ENCODE data around the gene WDR5.
"Not testable (repeated sequence)": the region's sequence is repeated elsewhere in the genome, so short reads cannot be mapped to it uniquely, and the experiment has no call there.

Gene WDR5

DNA sequence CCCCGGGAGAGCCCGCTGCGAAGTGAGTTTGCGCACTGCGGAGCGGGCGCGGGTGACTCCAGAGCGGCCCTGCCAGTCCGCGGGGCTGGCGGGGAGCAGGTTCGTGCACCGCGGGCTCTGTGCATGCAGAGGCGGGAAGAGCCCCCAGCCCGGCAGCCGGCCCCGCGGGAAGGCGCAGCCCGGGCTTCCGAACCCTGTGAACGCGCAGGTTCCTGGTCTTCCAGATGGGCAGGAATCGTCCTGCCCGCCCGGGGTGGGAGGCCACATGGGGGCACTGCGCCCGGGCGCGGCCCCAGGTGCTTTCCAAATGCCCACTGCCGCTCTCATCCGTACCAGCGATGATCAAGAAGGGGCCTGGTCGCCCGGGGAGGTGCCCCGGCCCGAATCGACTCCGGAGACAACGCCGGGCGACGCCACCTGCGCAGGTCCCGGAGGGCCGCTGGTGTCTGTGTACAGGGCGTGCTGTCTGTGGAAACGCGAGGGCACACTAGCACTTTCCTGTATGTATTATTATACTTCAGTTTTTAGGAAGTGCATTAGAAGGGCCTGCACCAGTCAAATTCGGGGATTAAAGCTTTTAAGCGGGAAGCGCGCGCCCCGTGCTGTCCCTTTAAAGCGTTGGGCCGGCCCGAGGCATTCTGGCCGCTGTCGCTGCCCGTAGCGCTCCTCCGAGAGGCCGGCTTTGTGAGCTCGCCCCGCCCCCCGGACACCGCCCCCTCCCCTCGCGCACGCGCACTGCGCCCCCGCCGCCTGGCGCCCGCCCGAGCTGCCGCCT lies at the start of gene WDR5:
TSS of gene WDR5 (plus strand) at position 740 of the 775 bp plus-strand sequence. CDS start 3,796 bp downstream, outside the sequence.
- peak; percentile 42 for DNase-seq

- DNase-seq: no peak
Observed at GRCh38 chr9:134088063-134088725, 47.7 kb upstream of the WDR5 start.

- no peak for DNase-seq
Observed at GRCh38 chr9:134089972-134090371, 45.9 kb upstream of the WDR5 start.

DNA sequence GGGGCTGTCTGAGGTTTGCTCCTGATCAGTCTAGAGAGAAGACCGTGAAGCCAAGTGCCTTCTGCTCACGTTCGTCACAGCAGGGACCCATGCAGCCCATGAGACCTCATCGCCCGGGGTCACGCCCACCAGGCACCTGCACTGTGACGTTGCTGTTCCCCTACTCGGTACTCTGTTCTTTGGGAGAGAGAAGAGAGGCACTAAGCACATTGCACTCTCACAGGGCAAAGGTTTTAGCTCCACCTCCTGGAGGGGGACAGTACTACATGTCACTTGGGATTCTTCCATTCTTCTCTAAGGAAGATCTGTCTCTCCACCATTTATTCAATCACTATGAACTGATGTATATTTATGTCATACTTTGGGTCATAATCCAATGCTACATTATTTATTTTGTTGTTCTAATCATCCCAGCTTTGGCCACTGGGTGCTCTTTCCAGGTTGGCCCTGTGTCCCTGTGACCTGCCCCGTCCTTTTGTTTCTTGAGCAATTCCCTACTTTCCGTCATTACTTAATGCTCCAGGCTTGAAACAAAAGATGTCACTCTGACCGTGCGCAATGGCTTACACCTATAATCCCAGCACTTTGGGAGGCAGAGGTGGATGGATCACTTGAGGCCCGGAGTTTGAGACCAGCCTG lies 36.6 kb upstream of the WDR5 start:
- DNase-seq: peak; percentile 4

DNA sequence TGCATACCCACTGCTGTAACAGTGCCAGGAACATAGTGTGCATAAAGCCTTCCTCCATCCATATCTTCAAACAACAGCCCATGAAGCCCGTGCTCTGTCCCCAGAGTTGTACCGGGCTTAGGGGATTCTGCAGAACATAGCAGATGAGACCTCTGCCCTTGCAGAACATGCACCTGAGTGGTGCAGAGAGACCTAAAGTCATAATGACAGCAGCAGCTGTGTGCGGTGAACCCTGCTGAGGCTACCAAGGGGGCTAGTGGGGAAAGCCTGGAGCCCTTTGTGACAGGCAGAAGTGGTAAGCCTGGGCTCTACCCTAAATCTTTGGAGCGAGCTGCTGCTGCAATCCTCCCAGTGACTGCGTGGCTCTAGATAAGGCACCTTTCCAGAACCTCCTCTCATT lies 35.8 kb upstream of the WDR5 start:
- DNase-seq: no peak

DNA sequence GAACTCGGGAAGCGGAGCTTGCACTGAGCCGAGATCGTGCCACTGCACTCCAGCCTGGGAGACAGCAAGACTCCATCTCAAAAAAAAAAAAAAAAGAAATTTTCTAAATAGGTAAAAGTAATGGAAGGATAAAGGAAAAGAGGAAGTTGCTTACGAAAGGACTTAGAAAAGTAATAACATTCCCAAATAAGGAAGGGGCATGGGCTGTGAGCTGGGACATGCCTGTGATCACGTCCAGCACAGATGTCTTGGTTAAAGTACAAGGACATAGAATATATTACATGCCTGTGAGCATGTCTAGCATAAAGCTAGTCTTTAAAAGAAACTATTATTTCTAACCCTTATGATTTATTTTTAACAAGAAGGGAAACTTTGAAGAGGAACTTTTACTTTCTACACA lies 34.7 kb upstream of the WDR5 start:
- DNase-seq: not testable (repeated sequence)

- DNase-seq: no peak
Observed at GRCh38 chr9:134101623-134102149, 34.2 kb upstream of the WDR5 start.

GRCh38 chr9:134103391-134103998 lies 32.4 kb upstream of the WDR5 start:
- DNase-seq: no peak

GRCh38 chr9:134111064-134111463 lies 24.8 kb upstream of the WDR5 start:
- DNase-seq: no peak

GRCh38 chr9:134112561-134112960 lies 23.3 kb upstream of the WDR5 start:
- no peak for DNase-seq

GRCh38 chr9:134118972-134119371 lies 16.9 kb upstream of the WDR5 start:
- not testable (repeated sequence) for DNase-seq

DNA sequence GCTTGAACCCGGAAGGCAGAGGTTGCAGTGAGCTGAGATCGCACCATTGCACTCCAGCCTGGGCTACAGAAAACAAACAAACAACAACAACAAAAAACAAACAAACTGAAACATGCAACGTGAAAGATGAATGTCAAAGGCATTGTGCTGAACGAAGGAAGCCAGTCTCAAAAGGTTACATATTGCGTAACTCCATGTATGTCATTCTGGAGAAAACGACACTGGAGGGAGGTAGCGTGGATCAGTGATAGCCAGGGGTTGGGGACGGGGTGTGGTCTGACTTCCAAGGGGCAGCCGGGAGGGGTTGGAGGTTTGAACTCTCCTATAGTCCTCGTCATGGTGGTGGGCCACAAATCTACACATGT lies 12.1 kb upstream of the WDR5 start:
- no peak for DNase-seq

DNA sequence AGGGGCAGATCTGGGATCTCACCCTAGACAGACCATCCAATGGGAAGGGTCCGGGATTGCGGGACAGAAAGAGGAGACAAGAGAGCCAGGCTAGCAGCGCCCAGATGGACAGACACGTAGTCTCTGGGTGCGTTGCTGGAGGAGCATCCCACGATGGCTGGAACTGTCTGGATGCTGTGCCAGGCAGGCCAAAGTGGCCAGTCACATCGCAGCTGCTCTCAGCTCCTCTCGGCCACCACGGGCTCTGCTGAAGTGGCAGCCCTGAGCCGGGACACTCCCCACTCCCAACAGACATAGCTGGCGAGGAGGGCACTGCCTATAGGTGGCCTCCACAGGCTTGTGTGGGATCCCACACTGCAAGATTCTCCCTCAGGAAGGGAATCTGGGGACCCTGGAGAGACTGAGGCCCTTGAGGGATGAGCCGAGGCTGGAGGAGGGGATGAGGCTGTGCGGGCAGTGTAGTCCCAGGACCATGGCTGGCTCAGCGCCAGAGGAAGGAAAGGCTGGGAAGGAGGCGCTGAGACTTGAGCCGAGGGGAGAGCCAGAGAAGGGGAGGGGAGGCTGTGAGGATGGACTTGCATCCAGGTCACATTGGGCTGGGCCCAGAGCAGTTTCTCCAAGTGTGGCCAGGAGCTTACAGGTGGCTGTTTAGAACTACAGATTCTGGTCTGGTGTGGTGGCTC lies 10.3 kb upstream of the WDR5 start:
- no peak for DNase-seq

- DNase-seq: no peak
Observed at GRCh38 chr9:134126373-134126772, 9.5 kb upstream of the WDR5 start.

- DNase-seq: no peak
Observed at GRCh38 chr9:134127065-134127580, 8.8 kb upstream of the WDR5 start.

GRCh38 chr9:134127616-134128015 lies 8.3 kb upstream of the WDR5 start:
- no peak for DNase-seq

DNA sequence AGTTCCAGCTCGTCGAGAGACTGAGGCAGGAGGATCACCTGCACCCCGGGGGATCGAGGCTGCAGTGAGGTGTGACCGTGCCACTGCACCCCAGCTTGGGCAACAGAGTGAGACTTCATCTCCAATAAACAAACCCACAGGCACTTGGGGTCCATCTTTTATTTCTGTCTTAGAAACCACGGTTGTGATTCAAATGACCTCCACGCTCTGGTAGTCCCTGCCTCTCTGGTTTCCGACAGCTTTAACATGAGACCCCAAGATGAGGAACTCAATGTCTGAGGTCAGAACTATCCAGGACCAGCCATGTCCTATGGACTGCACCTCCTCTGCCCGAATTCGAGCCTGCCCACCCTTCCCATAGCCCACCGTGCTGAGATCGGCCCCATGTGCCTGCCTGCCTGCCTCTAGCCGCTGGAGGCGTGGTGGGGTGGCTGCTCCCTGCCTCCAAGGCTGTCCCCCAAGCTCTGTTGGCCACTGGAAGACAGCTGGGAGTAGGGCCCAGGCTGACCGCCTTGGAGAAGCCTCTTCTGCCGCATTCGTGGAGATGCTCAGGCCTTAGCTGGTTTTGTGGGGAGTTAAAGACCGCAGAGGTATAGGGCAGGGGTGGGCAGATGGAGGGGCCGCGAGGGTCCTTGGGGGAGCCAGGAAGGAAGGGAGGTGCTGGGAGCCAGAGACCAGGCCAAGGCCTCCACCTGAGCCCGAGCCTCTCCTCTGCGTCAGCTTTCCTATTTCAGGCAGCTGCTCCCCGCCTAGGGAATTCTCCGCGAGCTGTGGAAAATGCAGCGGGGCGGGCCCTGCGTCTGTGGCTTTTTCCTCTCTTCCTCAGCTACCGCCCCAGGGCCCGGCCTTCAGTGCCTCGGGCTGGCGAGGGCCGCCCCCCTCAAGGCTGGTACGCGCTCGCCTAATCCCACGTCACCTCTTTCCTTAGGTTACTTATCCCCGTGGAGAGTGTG lies 6.9 kb upstream of the WDR5 start:
- DNase-seq: no peak

GRCh38 chr9:134130503-134131375 lies 5.1 kb upstream of the WDR5 start:
- DNase-seq: peak; percentile 59

DNA sequence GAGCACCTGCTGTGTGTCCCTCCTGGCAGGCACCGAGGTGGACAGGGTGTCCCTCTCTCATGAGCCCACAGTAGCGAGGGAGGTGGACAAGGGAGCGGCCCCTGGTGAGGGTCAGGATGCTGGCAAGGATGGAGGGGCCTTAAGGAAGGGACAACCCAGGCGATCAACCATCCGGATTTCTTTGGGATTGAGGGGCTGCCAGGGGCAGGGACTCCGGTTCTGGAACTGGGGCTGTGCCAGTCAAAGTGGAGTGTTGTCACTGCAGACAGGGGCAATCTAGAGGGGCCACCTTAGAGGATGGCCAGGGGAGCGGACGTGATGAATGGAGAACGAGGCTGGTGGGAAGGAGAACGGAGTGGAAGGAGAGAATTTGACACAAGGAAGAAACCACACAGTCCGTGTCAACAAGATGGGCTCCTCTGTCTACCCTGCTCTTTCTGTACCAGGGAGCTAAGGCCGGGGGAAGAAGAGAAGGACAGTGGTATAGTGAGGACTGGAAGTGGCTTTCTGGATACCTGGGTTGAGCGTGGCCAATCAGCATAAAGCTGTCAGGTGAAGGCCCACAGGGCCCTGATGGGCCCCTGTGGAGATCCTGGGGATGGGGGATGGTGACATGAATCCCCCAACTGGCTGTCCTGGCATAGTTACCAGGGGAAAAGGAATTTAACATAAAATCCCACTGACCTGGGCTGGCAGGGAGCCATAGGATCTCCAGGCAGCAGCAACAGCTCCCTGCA lies 4.2 kb upstream of the WDR5 start:
- no peak for DNase-seq
